NCI-H146 (cell line): ENCODE measurements around the gene CHIT1.
A peak's percentile ranks its signal among the peaks of the same experiment; 100 is the strongest.
"Not testable (repeated sequence)": the region's sequence is repeated elsewhere in the genome, so short reads cannot be mapped to it uniquely, and the experiment has no call there.

Source experiments
- DNase-seq: peaks from one replicate; lab custom pipeline; 2025; lab: John Stamatoyannopoulos, UW

Gene CHIT1

DNA sequence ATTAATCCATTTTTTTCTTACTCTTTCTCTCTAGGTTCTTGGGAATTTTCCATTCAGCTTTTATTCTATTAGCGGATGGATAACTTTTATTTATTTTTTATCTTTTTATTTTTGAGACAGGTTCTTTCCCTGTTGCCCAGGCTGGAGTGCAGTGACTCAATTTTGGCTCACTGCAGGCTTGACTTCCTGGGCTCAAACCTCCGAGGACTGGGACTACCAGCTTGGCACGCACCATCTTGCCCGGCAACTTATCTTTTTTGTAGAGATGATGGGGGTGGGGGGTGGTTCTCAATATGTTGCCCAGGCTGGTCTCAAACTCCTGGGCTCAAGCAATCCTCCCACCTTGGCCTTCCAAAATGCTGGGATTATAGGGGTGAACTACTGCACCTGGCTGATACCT is 36.1 kb upstream of the CHIT1 start:
- no peak for DNase-seq

DNA sequence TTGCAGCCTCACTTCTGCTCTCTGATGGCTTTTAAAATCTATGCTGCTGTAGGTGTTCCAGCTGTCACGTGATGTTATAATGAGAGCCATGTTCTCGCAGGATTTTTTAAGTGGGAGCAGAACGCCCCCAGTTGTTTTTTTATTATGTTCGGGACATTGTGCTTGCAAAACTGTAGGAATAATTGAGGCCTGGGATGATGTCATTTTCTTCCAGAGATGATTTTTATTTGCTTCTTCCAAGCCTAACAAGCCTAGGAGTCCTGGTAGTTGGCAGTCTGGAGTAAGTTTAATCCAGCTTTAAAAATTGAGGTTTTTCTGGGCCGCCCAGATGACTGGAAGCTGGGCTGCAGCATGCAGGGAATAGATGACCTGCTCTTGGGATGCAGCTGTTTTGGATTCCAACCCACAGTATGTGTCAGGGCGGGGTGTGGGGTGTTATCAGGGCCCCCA is 34.6 kb upstream of the CHIT1 start:
- DNase-seq: no peak

DNA sequence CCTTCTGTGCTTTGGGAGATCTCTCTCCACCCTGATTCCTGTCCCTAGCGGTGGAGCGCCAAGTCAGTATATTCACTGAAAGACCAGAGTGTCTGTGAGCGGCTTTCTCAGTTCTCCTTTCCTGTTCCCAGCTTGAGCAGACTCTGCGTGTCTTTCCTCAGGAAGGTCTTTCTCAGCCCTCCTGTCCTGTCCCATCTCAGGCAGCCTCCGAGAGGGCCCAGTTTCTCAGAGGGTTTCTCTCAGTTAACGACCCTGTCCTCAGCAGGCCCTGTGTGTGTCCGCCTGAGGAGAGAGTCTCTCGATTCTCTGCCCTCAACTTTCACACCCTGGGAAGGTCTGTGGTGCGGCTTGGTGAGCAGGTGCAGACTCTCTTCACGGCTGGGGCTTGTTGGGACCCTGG is 34.0 kb upstream of the CHIT1 start:
- DNase-seq: no peak

DNA sequence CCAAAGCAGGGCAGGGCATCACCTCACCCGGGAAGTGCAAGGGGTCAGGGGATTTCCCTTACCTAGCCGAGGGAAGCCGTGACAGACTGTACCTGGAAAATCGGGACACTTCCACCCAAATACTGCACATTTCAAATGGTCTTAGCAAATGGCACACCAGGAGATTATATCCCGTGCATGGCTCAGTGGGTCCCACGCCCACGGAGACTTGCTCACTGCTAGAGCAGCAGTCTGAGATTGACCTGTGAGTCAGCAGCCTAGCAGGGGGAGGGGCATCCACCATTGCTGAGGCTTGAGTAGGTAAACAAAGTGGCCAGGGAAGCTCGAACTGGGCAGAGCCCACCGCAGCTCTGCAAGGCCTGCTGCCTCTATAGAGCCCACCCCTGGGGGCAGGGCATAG is 27.2 kb upstream of the CHIT1 start:
- DNase-seq: not testable (repeated sequence)

DNA sequence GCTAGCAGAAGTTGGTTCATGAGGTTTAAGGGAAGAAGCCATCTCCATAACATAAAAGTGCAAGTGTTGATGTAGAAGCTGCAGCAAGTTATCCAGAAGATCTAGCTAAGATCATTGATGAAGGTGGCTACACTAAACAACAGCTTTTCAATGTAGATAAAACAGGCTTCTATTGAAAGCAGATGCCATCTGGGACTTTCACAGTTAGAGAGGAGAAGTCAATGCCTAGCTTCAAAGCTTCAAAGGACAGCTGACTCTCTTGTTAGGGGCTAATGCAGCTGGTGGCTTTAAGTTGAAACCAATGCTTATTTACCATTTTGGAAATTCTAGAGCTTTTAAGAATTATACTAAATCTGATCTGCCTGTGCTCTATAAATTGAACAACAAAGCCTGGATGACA is 25.3 kb upstream of the CHIT1 start:
- not testable (repeated sequence) for DNase-seq

DNA sequence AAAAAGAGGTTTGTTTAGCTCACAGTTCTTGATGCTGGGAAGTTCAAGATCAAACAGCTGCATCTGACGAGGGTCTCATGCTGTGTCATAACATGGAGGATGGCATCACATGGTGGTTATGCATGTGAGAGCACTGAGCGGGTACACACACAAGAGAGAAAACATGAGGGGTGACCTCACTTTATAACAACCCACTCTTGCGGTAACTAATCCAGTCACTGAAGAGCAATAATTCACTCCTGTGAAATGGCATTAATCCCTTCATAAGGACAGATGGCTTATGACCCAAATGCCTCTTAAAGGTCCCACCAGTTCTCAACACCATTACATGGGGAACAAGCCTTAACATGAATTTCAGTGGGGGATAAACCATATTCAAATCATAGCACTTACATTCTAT is 23.2 kb upstream of the CHIT1 start:
- no peak for DNase-seq

DNA sequence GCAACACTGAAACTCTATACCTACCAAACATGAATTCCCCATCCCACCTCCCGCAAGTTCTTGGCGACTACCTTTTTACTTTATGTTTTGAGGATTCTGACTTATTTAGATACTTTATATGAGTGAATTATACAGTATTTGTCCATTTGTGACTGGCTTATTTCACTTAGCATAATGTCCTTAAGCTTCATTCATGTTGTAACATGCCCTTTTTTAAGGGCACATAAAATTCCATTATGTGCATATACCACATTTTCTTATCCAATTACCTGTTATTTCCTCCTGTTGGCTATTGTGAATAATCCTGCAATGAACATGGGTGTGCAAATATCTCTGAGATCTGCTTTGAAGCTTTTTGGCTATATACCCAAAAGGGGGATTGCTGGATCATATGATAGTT is 22.0 kb upstream of the CHIT1 start:
- no peak for DNase-seq

DNA sequence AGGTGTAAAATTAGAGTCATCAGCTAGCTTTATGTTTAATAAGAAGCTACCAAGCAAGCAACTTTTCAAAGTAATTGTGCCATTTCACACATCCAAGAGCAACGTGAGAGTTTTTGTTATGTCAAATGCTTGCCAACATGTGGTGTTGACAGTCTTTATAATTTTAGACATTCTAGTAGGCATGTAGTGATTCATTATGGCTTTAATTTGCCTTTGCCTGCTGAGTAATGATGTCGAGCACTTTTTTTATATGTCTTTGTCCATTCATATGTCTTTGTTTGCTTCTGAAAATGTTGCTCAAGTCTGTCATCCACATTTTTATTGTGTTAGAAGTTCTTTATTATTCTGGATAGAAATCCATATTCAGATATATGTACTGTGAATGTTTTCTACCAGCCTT is 21.4 kb upstream of the CHIT1 start:
- no peak for DNase-seq

DNA sequence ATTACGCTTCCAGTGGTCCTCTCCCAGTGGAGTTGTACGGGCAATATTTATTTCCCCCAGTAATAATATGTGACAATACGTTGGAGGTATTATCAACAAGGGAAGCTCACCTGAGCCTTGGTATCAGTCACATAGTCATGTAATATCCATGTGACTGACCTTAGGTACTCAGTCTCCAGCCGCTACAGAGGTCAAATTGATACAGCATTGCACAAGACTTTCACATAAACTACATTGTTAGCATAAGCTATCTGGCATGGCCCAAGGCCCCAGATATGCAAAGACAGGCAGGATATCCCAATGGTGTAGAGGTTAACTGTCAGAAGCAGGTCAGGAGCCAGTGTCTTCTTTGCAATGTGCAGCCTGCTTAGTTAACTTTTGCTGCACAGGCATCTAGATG is 15.3 kb upstream of the CHIT1 start:
- DNase-seq: no peak

DNA sequence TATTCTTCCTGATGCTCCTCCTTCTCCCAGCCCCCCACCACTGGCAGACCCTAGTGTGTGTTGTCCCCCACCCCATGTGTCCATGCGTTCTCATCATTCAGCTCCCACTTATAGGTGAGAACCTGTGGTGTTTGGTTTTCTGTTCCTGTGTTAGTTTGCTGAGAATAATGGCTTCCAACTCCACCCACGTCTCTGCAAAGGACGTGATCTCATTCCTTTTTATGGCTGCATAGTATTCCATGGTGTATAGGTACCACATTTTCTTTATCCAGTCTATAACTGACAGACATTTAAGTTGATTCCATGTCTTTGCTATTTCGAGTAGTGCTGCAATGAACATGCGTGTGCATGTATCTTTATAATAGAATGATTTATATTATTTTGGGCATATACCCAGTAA is 12.2 kb upstream of the CHIT1 start:
- DNase-seq: not testable (repeated sequence)

DNA sequence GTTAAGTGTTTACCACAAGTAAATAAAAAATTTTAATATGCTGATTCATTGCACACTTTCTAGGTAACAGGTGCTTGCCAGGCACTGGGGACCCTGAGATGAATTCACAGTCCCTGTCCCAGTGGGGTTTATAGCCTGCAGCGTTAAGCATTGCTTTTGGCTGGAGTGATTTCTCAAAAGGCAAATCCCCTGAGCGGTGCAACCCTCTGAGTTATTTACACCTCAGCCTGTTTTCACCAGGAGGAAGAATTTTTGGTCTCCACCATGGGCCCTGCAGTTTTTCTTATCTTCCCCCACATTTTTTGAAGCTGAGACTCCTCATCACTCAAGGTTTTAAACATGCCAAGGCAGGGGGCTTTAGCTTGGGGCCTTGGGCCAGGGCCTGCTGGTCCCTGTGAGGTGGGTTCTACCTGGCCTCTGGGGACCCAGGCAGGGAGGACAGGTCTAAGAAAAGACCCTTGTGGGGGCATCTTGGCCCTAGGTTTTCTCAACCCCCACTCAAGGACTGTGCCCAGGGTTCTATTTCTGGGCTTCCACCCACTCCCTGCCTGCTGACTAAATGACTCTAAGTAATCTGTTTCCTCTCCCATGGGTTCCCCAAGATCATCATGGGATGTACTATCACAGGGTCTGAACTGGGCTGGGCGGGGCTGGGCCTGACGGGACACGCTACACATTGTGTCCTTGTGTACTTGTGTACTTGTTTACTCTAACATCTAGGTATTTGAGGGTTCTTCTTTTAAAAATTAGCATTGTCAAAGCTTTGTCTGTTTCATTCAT is 10.2 kb upstream of the CHIT1 start:
- no peak for DNase-seq

DNA sequence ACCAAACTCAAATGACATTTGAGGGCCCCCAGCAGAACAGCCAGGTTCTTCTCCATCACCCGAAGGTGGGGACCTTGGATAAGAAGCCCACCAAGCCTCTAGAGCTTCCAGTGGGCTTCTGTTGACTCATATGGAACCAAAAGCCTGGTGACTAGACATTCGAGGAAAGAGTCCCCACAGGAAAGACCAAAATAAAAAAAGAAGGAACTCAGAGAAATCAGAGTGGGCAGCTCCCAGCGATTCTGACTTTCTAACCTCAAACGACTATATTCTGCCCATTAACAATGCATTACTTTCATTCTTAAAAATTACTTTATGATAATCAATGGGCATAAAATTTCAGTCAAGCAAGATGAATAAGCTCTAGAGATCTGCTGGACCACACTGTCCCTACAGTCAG is 9.6 kb upstream of the CHIT1 start:
- no peak for DNase-seq

DNA sequence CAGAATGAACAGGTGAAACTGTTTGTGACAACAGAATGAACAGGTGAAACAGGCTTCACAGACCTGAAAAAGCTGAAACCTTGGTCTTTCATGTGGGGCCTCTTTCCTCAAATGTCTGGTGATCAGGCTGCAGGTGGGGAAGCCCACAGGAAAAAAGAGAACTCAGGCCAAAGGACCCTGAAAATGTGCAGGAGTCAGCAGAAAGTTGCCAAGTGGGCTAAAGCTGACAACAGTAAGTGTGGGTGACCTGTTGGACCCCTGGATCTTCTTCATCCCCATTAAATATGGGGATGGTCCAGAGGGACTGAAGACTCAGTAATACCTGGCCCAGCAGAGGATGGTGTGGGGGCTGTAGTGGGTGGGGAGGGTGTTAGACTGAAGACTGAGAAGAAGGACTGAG is 9.1 kb upstream of the CHIT1 start:
- DNase-seq: no peak

DNA sequence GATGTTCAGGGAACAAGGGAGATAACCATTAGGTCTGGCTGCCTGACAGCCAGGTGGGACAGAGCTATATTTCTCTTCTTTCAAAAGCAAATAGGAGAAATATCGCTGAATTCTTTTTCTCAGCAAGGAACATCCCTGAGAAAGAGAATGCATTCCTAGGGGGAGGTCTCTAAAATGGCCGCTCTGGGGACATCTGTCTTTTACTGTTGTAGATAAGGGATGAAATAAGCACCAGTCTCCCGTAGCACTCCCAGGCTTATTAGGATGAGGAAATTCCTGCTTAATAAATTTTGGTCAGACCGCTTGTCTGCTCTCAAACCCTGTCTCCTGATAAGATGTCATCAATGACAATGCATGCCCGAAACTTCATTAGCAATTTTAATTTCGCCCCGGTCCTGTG is 5.4 kb upstream of the CHIT1 start:
- DNase-seq: not testable (repeated sequence)

DNA sequence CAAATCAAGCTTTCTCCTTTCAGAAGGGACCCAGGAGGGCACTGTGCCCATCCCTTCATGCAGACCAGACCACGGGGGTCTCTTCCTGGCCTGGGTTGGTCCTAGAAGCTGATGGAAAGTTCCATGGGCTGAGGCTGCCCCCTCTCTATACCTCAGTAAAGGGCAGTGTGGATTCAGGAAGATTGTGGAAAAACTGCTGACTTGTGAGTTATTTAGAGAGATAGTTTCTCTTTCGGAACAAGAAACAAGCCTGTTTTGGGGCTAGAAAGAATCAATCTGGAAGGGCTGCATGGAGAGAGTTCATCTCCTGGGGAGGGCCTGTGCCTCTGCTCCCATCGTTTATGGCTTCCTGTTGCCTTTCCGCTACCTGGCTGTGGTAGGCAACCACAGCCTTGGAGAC is 803 bp downstream of the CHIT1 start:
- DNase-seq: no peak

DNA sequence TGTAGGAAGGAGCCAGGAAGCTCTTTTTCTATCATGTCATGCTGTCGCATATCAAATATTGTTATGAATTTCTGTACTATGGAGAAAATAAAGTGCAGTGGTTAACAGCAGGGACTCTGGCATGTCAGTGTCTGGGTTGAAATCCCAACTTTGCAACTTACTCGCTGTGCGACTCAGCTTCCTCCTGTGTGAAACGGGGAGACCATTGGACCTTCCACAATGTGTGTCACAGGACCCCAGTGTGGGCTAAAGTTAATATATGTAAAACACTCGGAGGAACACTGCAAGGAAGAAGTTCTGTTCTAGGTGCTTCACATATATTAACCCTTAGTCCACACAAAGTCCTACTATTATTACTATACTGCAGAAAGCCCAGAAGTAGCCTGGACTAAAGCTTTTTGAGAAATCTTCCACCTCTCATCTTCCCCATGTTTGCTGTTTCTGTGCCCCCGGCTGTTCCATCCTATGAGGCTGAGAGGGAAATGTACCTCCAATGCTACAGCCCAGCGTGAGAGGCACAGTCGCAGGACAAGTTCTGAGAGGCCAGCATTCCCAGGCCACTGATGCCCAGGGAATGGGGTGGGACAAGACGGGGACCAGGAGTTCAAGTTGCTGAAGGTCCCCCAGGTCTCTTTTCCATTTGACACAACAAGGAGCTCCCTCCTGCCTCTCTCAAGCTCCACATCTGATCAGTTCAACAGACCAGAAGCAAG is 1.9 kb downstream of the CHIT1 start:
- DNase-seq: no peak

DNA sequence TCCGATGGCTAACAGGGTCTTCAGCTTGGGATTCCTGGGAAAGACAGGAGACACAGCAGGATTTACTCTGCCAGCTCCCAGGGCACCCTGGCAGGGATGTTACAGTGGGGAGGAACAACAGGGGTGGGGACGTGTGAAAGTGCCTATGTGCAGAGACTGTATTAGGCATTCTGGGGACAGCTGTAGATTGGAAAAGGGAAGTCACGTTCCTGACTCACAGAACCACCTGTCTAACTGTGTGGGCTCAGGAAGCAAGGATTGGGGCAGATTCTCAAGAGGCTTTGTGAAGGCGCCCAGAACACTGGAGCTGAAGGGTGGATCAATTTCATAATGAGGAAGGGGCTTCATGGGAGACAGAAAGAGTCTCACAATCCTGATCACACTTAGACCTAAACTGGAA is 4.4 kb downstream of the CHIT1 start:
- no peak for DNase-seq

DNA sequence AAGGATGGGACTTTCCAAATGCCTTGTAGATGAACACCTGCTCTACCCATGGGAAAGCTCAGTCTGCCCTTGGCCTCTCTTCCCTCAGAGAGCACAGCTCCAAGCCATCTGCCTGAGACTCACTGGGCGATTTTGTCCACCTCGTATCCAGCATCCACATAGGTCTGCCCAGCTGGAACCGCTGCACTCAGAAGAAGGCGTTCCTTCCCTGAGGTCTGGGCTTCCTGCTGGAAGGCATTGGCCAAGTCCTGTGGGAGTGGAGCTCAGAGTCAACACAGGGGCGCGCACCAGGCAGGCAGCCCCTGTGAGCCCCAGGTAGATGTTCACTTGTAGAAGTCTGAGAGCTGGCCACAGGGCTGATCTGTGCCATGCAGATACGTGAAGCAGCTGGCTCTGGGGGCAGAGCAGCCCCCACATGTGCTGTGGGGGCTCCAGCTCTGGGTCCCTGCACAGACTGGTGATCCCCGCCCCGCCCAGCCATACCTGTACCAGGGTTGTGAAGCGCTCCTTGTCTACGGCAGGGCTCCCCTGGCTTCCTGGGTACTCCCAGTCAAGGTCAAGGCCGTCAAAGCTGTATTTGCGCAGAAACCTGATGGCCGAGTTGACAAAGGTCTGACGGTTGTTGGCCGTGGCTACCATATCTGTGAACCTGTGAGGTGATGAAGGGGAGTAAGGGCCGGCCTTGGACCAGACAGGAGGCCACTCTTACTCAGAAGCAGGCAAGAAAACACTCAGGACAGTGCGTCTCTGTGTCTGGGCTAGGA is 6.3 kb downstream of the CHIT1 start:
- no peak for DNase-seq

DNA sequence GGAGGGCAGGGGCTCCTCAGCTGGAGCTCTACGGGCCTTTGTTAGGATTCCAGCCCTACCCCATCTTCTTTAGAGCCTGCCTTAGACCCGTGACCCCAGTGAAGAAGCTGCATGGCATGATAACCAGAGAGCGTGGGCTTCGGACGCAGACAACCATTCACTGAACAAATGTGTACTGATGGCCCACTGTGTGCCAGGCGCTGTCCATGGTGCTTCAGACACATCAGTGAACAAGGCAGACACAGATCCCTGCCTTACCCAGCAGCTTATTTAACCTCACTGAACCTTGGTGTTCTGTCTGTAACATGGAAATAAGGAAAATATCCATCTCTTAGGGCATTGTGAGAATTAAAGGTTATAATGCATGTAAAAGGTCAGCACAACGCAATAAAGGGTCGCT is 9.5 kb downstream of the CHIT1 start:
- DNase-seq: no peak

DNA sequence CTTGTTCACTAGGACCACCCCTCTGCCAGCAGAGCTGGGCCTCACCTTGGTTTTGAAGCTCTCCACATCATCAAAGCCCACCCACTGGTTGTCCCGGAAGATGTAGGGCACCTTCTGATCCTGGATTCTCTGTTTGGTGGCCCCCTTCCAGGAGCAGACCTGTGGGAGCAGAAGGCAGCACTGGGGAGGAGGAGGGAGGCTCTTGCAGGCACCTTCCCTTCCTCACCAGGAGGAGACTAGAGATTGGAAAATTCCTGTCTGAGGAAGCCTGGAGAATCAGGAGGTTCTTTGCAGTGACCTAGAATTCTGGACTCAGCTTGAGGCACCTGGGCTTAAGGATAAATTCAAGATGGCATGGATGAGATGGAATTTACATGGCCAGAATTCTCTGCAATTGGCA is 10.3 kb downstream of the CHIT1 start:
- no peak for DNase-seq

DNA sequence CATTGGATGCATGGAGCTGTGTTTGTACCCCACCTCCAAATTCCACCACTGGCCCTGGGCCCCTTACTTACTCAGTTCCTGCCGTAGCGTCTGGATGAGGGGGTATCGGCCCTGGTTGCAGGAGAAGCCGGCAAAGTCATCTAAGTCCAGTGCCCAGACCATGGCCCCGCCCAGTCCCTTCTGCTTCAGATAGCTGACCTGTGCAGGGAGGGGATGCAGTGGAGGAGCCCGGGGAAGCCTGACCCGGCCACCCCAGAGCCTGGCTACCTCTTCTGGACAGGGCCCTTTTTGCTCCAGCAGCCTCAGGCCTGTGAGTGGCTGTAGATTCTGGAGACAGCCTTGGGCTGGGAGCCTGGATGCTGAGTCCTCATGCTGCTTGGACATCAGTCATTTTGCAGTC is 11.8 kb downstream of the CHIT1 start:
- DNase-seq: no peak

DNA sequence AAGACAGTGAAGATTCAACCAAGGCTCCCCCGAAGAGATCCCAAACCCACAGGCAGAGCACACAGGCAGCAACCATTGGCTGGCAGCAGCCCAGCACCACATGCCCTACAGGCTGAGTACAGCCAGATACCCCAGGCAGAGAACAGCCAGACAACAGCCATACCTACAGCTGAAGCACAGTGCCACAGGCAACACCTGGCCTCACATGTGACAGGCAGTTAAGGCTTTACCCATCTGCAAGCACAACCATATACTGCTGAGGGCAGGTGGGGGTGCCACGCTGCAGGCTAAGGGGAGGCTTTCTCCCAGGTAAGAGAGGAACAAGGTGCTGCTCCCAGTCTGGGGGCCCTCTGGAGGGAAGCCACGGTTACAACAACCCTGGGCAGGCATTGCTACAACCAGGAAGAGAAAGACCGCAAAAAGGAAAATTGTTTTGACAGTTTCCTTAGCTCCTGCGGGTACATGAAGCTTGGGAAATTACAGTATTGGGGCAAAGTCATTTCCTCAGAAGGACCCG is 12.3 kb downstream of the CHIT1 start:
- peak; percentile 11 for DNase-seq
